Heart left ventricle (tissue), 16 donors: ENCODE results near the gene PCSK4. TPM values are rescaled to one million over a fixed set of nuclear protein-coding genes. Genes with fewer than 3 reads are reported as not detected.

Experiments used
- ATAC-seq, 4 donors: fragments of 200-7000 bp; cut with Tn5 transposase; one replicate each; pipeline ENCODE4 v1.9.1; 2020 to 2022; ENCODE audit warnings: moderate library complexity in 4 of 4, mild to moderate bottlenecking in 3 of 4, moderate number of reproducible peaks in 1 of 4
- DNase-seq, 5 donors: peaks; one replicate each; pipeline ENCODE4 v3.0.0-alpha.2; 2020
- H3K27ac ChIP-seq, 12 donors: fragments of 200-600 bp; sonication (generic) in 4 of 12; one replicate each; pipeline versions ENCODE4 v1.5.0 to v1.8.0; 2016 to 2022; ENCODE audit warnings: mild to moderate bottlenecking in 2 of 12
- H3K27me3 ChIP-seq, 9 donors: fragments of 200-600 bp; sonication (generic) in 2 of 9; one replicate each; pipeline versions ENCODE4 v1.5.1 to v1.8.0; 2016 to 2022; ENCODE audit warnings: mild to moderate bottlenecking in 3 of 9
- H3K36me3 ChIP-seq, 9 donors: fragments of 200-600 bp; sonication (generic) in 2 of 9; one replicate each; pipeline versions ENCODE4 v1.5.0 to v1.8.0; 2018 to 2022; ENCODE audit warnings: mild to moderate bottlenecking in 2 of 9
- H3K4me1 ChIP-seq, 12 donors: fragments of 200-600 bp; sonication (generic) in 4 of 12; one replicate each; pipeline versions ENCODE4 v1.5.0 to v1.8.0; 2016 to 2022; ENCODE audit warnings: mild to moderate bottlenecking in 3 of 12
- H3K4me3 ChIP-seq, 12 donors: fragments of 200-600 bp; sonication (generic) in 4 of 12; one replicate each; pipeline versions ENCODE4 v1.5.0 to v1.8.0; 2017 to 2022; ENCODE audit warnings: mild to moderate bottlenecking in 9 of 12, moderate library complexity in 4 of 12
- H3K9me3 ChIP-seq, 12 donors: fragments of 200-600 bp; sonication (generic) in 4 of 12; one replicate each; pipeline versions ENCODE4 v1.5.0 to v1.8.0; 2016 to 2022; ENCODE audit warnings: mild to moderate bottlenecking in 1 of 12
- POLR2A ChIP-seq, 2 donors: fragments of 450-650 bp; IDR thresholded peaks; one replicate each; pipeline ENCODE4 v1.6.1; 2017; ENCODE audit warnings: antibody characterized with exemption in 2 of 2, mild to moderate bottlenecking in 2 of 2, moderate library complexity in 2 of 2
- WGBS, 4 donors: extraction: QIAGEN DNeasy Blood & Tissue Kit in 2 of 4; methylation state at CpG; one replicate each; pipeline versions ENCODE4 v1.1.5 to v1.1.7; 2013 to 2018; 5-methylcytosine and 5-hydroxymethylcytosine counted together
- intact Hi-C, 10 donors: fragments of 100-400 bp; cut with DNase I; formaldehyde crosslinking; loops; one replicate each; pipeline versions ENCODE4 v1.11.1 to v1.14.2; 2022
- polyA plus RNA-seq, 2 donors: library from polyadenylated mRNA; stranded (reverse); fragments of 200-250 nt; gene quantifications; one replicate each; pipeline ENCODE4 v1.2.3, GENCODE V29; 2013
- total RNA-seq, 9 donors: library from RNA; depleted of rRNA in 2 of 9; stranded (reverse); fragments of >200 nt in 2 of 9; fragmentation: NEBNext Ultra II Directional in 3 of 9; extraction: Animal tissue kit (Norgen Biotek cat#: 25700) in 3 of 9; gene quantifications; one replicate each; pipeline versions ENCODE4 v1.1.0 to v1.2.4, GENCODE V29; 2016 to 2023
- TF ChIP-seq, protein P1 (sequence below), 12 donors: fragments of 200-600 bp; sonication (generic) in 4 of 12; IDR thresholded peaks; one replicate each; pipeline versions ENCODE4 v1.5.0 to v1.8.0; 2018 to 2022; ENCODE audit warnings: antibody characterized with exemption in 12 of 12, mild to moderate bottlenecking in 5 of 12
- donor health status: ischemic (EF 13 %, LVEDD 7.1; RV severe dilation, severe dysfunction).
- donor health status: healthy with polysubstance abuse.
- donor health status: DM: no; HTN: yes; CAD: no.
- donor health status: DM: no; HTN: no; CAD: no.
- donor health status: ischemic (EF 25% LVEDD 6.9; RV normal size, moderate dysfunction).
- donor health status: ischemic (EF 25% LVEDD 5.7; RV mildly dilated, moderate dysfunction).
- donor health status: healthy.
- donor health status: DM: yes; HTN: yes; CAD: no.
- donor health status: ischemic (EF 35%, LVEDD 5.7; RV mildly dilated, moderate dysfunction).
- donor health status: nonischemic (EF 11% LVEDD 7.7; RV severe dilation, severe dysfunction).
- donor health status: DM: yes; HTN: yes; CAD: no.
- donor health status: PGD.
- donor health status: ischemic (EF 29% LVEDD 5.4; RV normal size, mild dysfunction).
- donor health status: nonischemic (EF 23%, LVEDD 6.1; RV moderate dilation, normal function).

The PCSK4 gene
- total and polyA plus RNA-seq, 11 donors = 0.31 to 1.9 (median 1.2) TPM

- no peak overlapping the region for H3K4me3 ChIP-seq
- TF ChIP-seq, protein P1, sequence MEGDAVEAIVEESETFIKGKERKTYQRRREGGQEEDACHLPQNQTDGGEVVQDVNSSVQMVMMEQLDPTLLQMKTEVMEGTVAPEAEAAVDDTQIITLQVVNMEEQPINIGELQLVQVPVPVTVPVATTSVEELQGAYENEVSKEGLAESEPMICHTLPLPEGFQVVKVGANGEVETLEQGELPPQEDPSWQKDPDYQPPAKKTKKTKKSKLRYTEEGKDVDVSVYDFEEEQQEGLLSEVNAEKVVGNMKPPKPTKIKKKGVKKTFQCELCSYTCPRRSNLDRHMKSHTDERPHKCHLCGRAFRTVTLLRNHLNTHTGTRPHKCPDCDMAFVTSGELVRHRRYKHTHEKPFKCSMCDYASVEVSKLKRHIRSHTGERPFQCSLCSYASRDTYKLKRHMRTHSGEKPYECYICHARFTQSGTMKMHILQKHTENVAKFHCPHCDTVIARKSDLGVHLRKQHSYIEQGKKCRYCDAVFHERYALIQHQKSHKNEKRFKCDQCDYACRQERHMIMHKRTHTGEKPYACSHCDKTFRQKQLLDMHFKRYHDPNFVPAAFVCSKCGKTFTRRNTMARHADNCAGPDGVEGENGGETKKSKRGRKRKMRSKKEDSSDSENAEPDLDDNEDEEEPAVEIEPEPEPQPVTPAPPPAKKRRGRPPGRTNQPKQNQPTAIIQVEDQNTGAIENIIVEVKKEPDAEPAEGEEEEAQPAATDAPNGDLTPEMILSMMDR (IDR thresholded peaks at IDR 0.05) = no peak
- TF ChIP-seq POLR2A (IDR thresholded peaks at IDR 0.05) = no peak
- no peaks in the 10 kb centered on the region for H3K36me3 ChIP-seq
- no peaks in the 10 kb centered on the region for H3K9me3 ChIP-seq
- WGBS, 4 donors = 78 to 81% (median 79%) methylated on average over 10 to 23 of the region's 23 CpGs
- intact Hi-C loops = loop anchor here in 2 of 10 donors (10.0 kb wide), 1 partner anchor 244 kb away; the partner anchor contains the start of gene EFNA2 (in 2 of the 2)
- H3K4me1 ChIP-seq = peaks cover 0 to 6% (median 0%) of the 10 kb centered on the region in 12 donors
- peaks cover 7 to 58% (median 28%) of the 10 kb centered on the region in 9 donors for H3K27me3 ChIP-seq
- no peak overlapping the region for H3K27ac ChIP-seq
- DNase-seq (peak in 1 of 5 donors; percentile 58), ATAC-seq (no peak)
These were observed 38.7 kb upstream of the PCSK4 start for GRCh38 chr19:1528596-1529429.

GRCh38 chr19:1527650-1528309, 37.6 kb upstream of the PCSK4 start:
- no peak overlapping the region for H3K27ac ChIP-seq
- ATAC-seq = no peak
- TF ChIP-seq, protein P1 (IDR thresholded peaks at IDR 0.05) = no peak
- no peak for TF ChIP-seq POLR2A (IDR thresholded peaks at IDR 0.05)
- DNase-seq = peak in 1 of 5 donors; percentile 54
- WGBS, 4 donors = 73 to 87% (median 82%) methylated on average over 16 to 27 of the region's 27 CpGs
- intact Hi-C loops = loop anchor here in 2 of 10 donors (10.0 kb wide), 1 partner anchor 243 kb away; the partner anchor contains the start of gene EFNA2 (in 2 of the 2)
- peaks cover 0 to 10% (median 0%) of the 10 kb centered on the region in 12 donors for H3K4me1 ChIP-seq
- peaks cover 7 to 68% (median 32%) of the 10 kb centered on the region in 9 donors for H3K27me3 ChIP-seq
- no peaks in the 10 kb centered on the region for H3K9me3 ChIP-seq
- H3K4me3 ChIP-seq = no peak overlapping the region
- no peaks in the 10 kb centered on the region for H3K36me3 ChIP-seq

GRCh38 chr19:1526979-1527649, 37.0 kb upstream of the PCSK4 start:
- ATAC-seq = no peak
- Histone ChIP-seq H3K27me3 (peaks cover 7 to 71% (median 32%) of the 10 kb centered on the region in 9 donors), H3K36me3 (no peaks in the 10 kb centered on the region), H3K9me3 (no peaks in the 10 kb centered on the region), H3K27ac (no peak overlapping the region), H3K4me1 (peaks cover 0 to 11% (median 0%) of the 10 kb centered on the region in 12 donors), H3K4me3 (no peak overlapping the region)
- TF ChIP-seq, protein P1 (IDR thresholded peaks at IDR 0.05) = no peak
- TF ChIP-seq POLR2A (IDR thresholded peaks at IDR 0.05) = no peak
- peak in 1 of 5 donors; percentile 24 for DNase-seq
- 81 to 87% (median 84%) methylated on average over 18 of the region's 18 CpGs for WGBS, 4 donors
- intact Hi-C loops = loop anchor here in 2 of 10 donors (10.0 kb wide), 1 partner anchor 242 kb away; the partner anchor contains the start of gene EFNA2 (in 2 of the 2)
